GM21619 (cell line): ENCODE results near the gene PRCP.

Experiments used
- ATAC-seq: cut with Tn5 transposase; IDR thresholded peaks from one replicate; pipeline ENCODE4 v1.9.1; 2021; ENCODE audit not compliant: unreplicated experiment

Gene PRCP

GRCh38 chr11:82787981-82788380, 112.2 kb downstream of the PRCP start:
- no peak for ATAC-seq

GRCh38 chr11:82786836-82787235, 113.4 kb downstream of the PRCP start:
- ATAC-seq = no peak

GRCh38 chr11:82786001-82786400, 114.2 kb downstream of the PRCP start:
- no peak for ATAC-seq

- no peak for ATAC-seq
Observed at GRCh38 chr11:82782825-82783374, 117.3 kb downstream of the PRCP start.

- no peak for ATAC-seq
Observed at GRCh38 chr11:82778776-82779175, 121.5 kb downstream of the PRCP start.

GRCh38 chr11:82776377-82776776, 123.9 kb downstream of the PRCP start:
- ATAC-seq = no peak

- peak; percentile 99 for ATAC-seq
Observed at GRCh38 chr11:82775736-82776346, 124.4 kb downstream of the PRCP start.

- ATAC-seq = no peak
Observed at GRCh38 chr11:82775218-82775617, 125.0 kb downstream of the PRCP start.
